HCT116 (cell line): ENCODE results near the gene GHDC.

ENCODE experiments used
- CTCF ChIP-seq, 3 experiments: fragments of 200-600 bp in 1 of 3; sonication (generic) in 1 of 3; IDR thresholded peaks in 2 of 3; conservative IDR thresholded peaks in 1 of 3; 2 replicates each; pipeline ENCODE4 v1.5.1; 2012 to 2017; ENCODE audit warnings: low read depth in 2 of 3, low read length in 2 of 3, antibody characterized with exemption in 1 of 3, borderline replicate concordance in 1 of 3, control low read depth in 1 of 3, mild to moderate bottlenecking in 1 of 3, mixed read lengths in 1 of 3, mixed run types in 1 of 3, moderate library complexity in 1 of 3; ENCODE audit not compliant: insufficient read depth in 1 of 3
- ELF1 ChIP-seq: IDR thresholded peaks from 2 replicates; pipeline ENCODE4 v1.6.1; 2012; ENCODE audit warnings: low read depth, borderline replicate concordance
- MAX ChIP-seq: IDR thresholded peaks from 2 replicates; pipeline ENCODE4 v1.6.1; 2012
- SIN3A ChIP-seq: IDR thresholded peaks from 2 replicates; pipeline ENCODE4 v1.6.1; 2012; ENCODE audit warnings: low read depth
- YY1 ChIP-seq: IDR thresholded peaks from 2 replicates; pipeline ENCODE4 v1.6.1; 2011; ENCODE audit warnings: low read length, low read depth, moderate library complexity, mild to moderate bottlenecking; ENCODE audit not compliant: insufficient replicate concordance; ENCODE audit errors: extremely low read depth

GRCh38 chr17:42165751-42166150 is 28.5 kb downstream of the GHDC start:
- TF ChIP-seq CTCF (IDR thresholded peaks at IDR 0.05 in 2 of 3, conservative IDR thresholded peaks at IDR 0.05 in 1 of 3; ENCODE audit: borderline replicate concordance in 1 of 3, insufficient read depth in 1 of 3, low read depth in 2 of 3, low read length in 2 of 3) (no peak), MAX (no peak), ELF1 (no peak), YY1 (no peak), SIN3A (no peak)
